Measurements from ENCODE around the gene FLNB. TPM values are rescaled to one million over a fixed set of nuclear protein-coding genes. Genes with fewer than 3 reads are reported as not detected.

Gene FLNB
- total and polyA plus RNA-seq, 2 of the 8 experiments (the other 6 are each of a cell fraction or from before 2014, with no cell fraction given): 72.3 to 118 TPM

- Histone ChIP-seq H3K56ac (replicated peaks; ENCODE audit: insufficient read length, low read depth, low read length) (no peak overlapping the region), H3K9me3 (ENCODE audit: insufficient read depth in 2 of 2, low read depth in 1 of 2, low read length in 1 of 2) (no peaks in the 10 kb centered on the region), H4K91ac (replicated peaks; ENCODE audit: insufficient read length, low read length) (no peak overlapping the region), H2AFZ (ENCODE audit: low read length) (peak overlapping the region; percentile 52; the same call in 1 of the 2 replicates), H3K23me2 (ENCODE audit: low read depth, low read length) (no peaks in the 10 kb centered on the region), H3K23ac (ENCODE audit: insufficient read length) (no peak overlapping the region), H3K27ac (ENCODE audit: low read depth, low read length) (no peak overlapping the region), H2BK15ac (ENCODE audit: low read length) (no peak overlapping the region), H3K9ac (replicated peaks in 1 of 4; ENCODE audit: extremely low read depth in 1 of 4, low read depth in 3 of 4, low read length in 3 of 4) (peak overlapping the region in 1 of 4 experiments; percentile 16; a peak in 1 of 7 replicates), H3K4me1 (replicated peaks in 1 of 4; ENCODE audit: control insufficient read depth in 3 of 4, insufficient read depth in 4 of 4, low read length in 3 of 4) (peaks cover 4 to 24% (median 15%) of the 10 kb centered on the region in 4 experiments), H3K4me3 (ENCODE audit: extremely low read depth in 1 of 4, insufficient read depth in 2 of 4, low read depth in 3 of 4, low read length in 4 of 4) (no peak overlapping the region), H3K36me3 (ENCODE audit: control insufficient read depth in 2 of 4, insufficient read depth in 4 of 4, low read length in 3 of 4) (peaks cover 0 to 7% (median 2%) of the 10 kb centered on the region in 4 experiments; a peak in 2 of 8 replicates), H3K4ac (replicated peaks; ENCODE audit: insufficient read length, low read depth, low read length) (no peak overlapping the region), H3K4me2 (ENCODE audit: insufficient read depth in 1 of 2, low read depth in 2 of 2, low read length in 2 of 2) (peak overlapping the region in 1 of 2 experiments; percentile 6; a peak in 1 of 4 replicates), H4K5ac (ENCODE audit: insufficient read length, low read depth, low read length) (no peak overlapping the region), H3K27me3 (replicated peaks in 1 of 4; ENCODE audit: control insufficient read depth in 3 of 4, extremely low read depth in 1 of 4, insufficient read depth in 3 of 4, low read length in 3 of 4) (peaks cover 0 to 6% (median 2%) of the 10 kb centered on the region in 4 experiments; a peak in 2 of 7 replicates), H4K8ac (ENCODE audit: extremely low read depth, insufficient read depth, low read length) (no peak overlapping the region), H3K18ac (ENCODE audit: extremely low read depth, low read length) (no peak overlapping the region), H2BK120ac (replicated peaks; ENCODE audit: low read depth, low read length) (no peak overlapping the region), H2AK5ac (ENCODE audit: low read depth, low read length) (no peak overlapping the region), H4K20me1 (replicated peaks in 1 of 2; ENCODE audit: control insufficient read depth in 1 of 2, insufficient read depth in 2 of 2, low read length in 2 of 2) (peaks cover 0 to 1% of the 10 kb centered on the region in 2 experiments), H3K79me2 (ENCODE audit: control insufficient read depth in 1 of 2, insufficient read depth in 2 of 2, low read length in 2 of 2) (no peaks in the 10 kb centered on the region), H2BK5ac (ENCODE audit: low read depth, low read length) (no peak overlapping the region), H2BK20ac (ENCODE audit: low read length) (no peak overlapping the region), H3K14ac (ENCODE audit: insufficient read length) (no peak overlapping the region), H3K79me1 (ENCODE audit: low read depth, low read length) (no peaks in the 10 kb centered on the region), H2BK12ac (ENCODE audit: low read depth, low read length) (0 out of 2 replicates have a peak overlapping the region, but pooled peaks have one; percentile 13)
- no peak for DNase-seq (ENCODE audit: low read depth in 1 of 2, low spot score in 2 of 2)
- no peak for FAIRE-seq
- WGBS, 2 experiments (ENCODE audit: extremely low coverage in 1 of 2, insufficient coverage in 1 of 2, insufficient read length in 1 of 2, insufficient replicate concordance in 2 of 2, low coverage in 1 of 2, low lambda C conversion rate in 2 of 2, missing lambda C conversion rate in 1 of 2): 52% methylated on average over 3 of the region's 3 CpGs; no CpG with 5 or more reads in 1 of the 2 experiments
- TF ChIP-seq RXRA (IDR thresholded peaks at IDR 0.05; ENCODE audit: insufficient read depth, low read depth, low read length) (no peak), TEAD4 (IDR thresholded peaks at IDR 0.05; ENCODE audit: low read depth, low read length) (no peak), CEBPB (IDR thresholded peaks at IDR 0.05; ENCODE audit: low read depth, low read length) (no peak), SRF (IDR thresholded peaks at IDR 0.05; ENCODE audit: low read depth, low read length) (no peak), CHD1 (IDR thresholded peaks at IDR 0.05; ENCODE audit: low read depth, low read length) (no peak), EZH2 (IDR thresholded peaks at IDR 0.05; ENCODE audit: low read depth, low read length, severe bottlenecking) (no peak), TAF1 (IDR thresholded peaks at IDR 0.05; ENCODE audit: low read depth, low read length) (no peak), SP4 (IDR thresholded peaks at IDR 0.05; ENCODE audit: low read length) (no peak), SIN3A (conservative IDR thresholded peaks at IDR 0.05 in 1 of 2, IDR thresholded peaks at IDR 0.05 in 1 of 2; ENCODE audit: low read depth in 1 of 2, low read length in 2 of 2) (no peak), USF2 (IDR thresholded peaks at IDR 0.05; ENCODE audit: low read length) (no peak), MAFK (IDR thresholded peaks at IDR 0.05; ENCODE audit: low read depth, low read length) (no peak)
- ChIA-PET POLR2A (ENCODE audit: partially characterized antibody) (interaction anchor here (1.1 kb wide), 1 partner anchor 260 kb away, joined by 3 read pairs; no protein-coding TSS in a partner anchor), CTCF (ENCODE audit: partially characterized antibody) (interaction anchor here (1.2 to 2.0 kb wide), 4 partner anchors 9 to 125 kb away, joined by 3 to 9 read pairs (median 4); no protein-coding TSS in a partner anchor)
These were observed 166.9 kb downstream of the FLNB start for GRCh38 chr3:58175187-58175436.
